Caco-2 (cell line): ENCODE data around the gene ZNF609. TPM values are rescaled to one million over a fixed set of nuclear protein-coding genes. Genes with fewer than 3 reads are reported as not detected.

Experiments used
- BruUV-seq: library from RNA; stranded (reverse); fragments of 400-500 nt; replicated peaks from 2 replicates; lab custom pipeline; 2021; lab: Mats Ljungman, UMichigan
- CTCF ChIA-PET: fragments of 300-600 bp; sonication (Branson Sonifier 250); formaldehyde crosslinking; loops from one replicate; lab custom pipeline; 2022; ENCODE audit warnings: antibody characterized with exemption; lab: Charles Lee
- POLR2A ChIA-PET: fragments of 300-600 bp; sonication (Branson Sonifier 250); formaldehyde crosslinking; loops from one replicate; lab custom pipeline; 2022; ENCODE audit warnings: antibody characterized with exemption; lab: Charles Lee
- DNase-seq, 2 experiments: peaks; one replicate each; pipeline versions ENCODE4 v3.0.0 to v3.0.0-alpha.2; 2020 to 2022
- H3K27me3 ChIP-seq: replicated peaks from 2 replicates; pipeline ENCODE4 v1.6.0; 2011; ENCODE audit warnings: low read length; ENCODE audit not compliant: control insufficient read depth, insufficient read depth
- H3K36me3 ChIP-seq: 2 replicates; pipeline ENCODE4 v1.5.1; 2011; ENCODE audit warnings: low read length; ENCODE audit not compliant: control insufficient read depth, insufficient read depth
- H3K4me1 ChIP-seq: fragments of 250-450 bp; sonication (Bioruptor Pico); 2 replicates; pipeline ENCODE4 v1.5.1; 2020; ENCODE audit warnings: mild to moderate bottlenecking
- H3K4me3 ChIP-seq: 2 replicates; pipeline ENCODE4 v1.5.1; 2011; ENCODE audit warnings: low read depth, mild to moderate bottlenecking, control low read depth, low read length
- H3K9me3 ChIP-seq: fragments of 250-450 bp; sonication (Bioruptor Pico); 2 replicates; pipeline ENCODE4 v1.5.1; 2020; ENCODE audit warnings: mild to moderate bottlenecking, moderate library complexity
- H3K27ac Mint-ChIP-seq: one replicate; pipeline ENCODE4 v1.8.0; 2022; ENCODE audit warnings: mixed read lengths; ENCODE audit not compliant: unreplicated experiment
- H3K27me3 Mint-ChIP-seq: one replicate; pipeline ENCODE4 v1.8.0; 2022; ENCODE audit warnings: mixed read lengths; ENCODE audit not compliant: insufficient read depth, unreplicated experiment
- H3K36me3 Mint-ChIP-seq: one replicate; pipeline ENCODE4 v1.8.0; 2022; ENCODE audit warnings: mild to moderate bottlenecking, mixed read lengths; ENCODE audit not compliant: insufficient read depth, unreplicated experiment
- H3K4me1 Mint-ChIP-seq: one replicate; pipeline ENCODE4 v1.8.0; 2022; ENCODE audit warnings: low read depth, mixed read lengths; ENCODE audit not compliant: unreplicated experiment
- H3K4me3 Mint-ChIP-seq: one replicate; pipeline ENCODE4 v1.8.0; 2022; ENCODE audit warnings: mild to moderate bottlenecking, moderate library complexity, mixed read lengths; ENCODE audit not compliant: unreplicated experiment
- H3K9me3 Mint-ChIP-seq: one replicate; pipeline ENCODE4 v1.8.0; 2022; ENCODE audit warnings: mixed read lengths; ENCODE audit not compliant: unreplicated experiment
- intact Hi-C: fragments of 100-400 bp; cut with micrococcal nuclease; formaldehyde crosslinking; loops from one replicate; pipeline ENCODE4 v1.10.0; 2022; ENCODE audit not compliant: unreplicated experiment
- total RNA-seq: library from RNA; stranded (reverse); gene quantifications from 2 replicates; pipeline ENCODE4 v1.2.3, GENCODE V29; 2022
- TF ChIP-seq, protein P1 (sequence below), 2 experiments: fragments of 200-600 bp in 1 of 2; IDR thresholded peaks; 1 replicate in 1 of 2; 2 replicates in 1 of 2; pipeline versions ENCODE4 v1.5.1 to v1.8.0; 2011 to 2022; ENCODE audit warnings: antibody characterized with exemption in 1 of 2, control low read depth in 1 of 2, inconsistent platforms in 1 of 2, low read depth in 1 of 2, low read length in 1 of 2, mild to moderate bottlenecking in 1 of 2, moderate library complexity in 1 of 2; ENCODE audit not compliant: insufficient read depth in 1 of 2, severe bottlenecking in 1 of 2, unreplicated experiment in 1 of 2

Gene ZNF609
- total RNA-seq, 1 experiment from 2014 or later, result 30.1 TPM

DNA sequence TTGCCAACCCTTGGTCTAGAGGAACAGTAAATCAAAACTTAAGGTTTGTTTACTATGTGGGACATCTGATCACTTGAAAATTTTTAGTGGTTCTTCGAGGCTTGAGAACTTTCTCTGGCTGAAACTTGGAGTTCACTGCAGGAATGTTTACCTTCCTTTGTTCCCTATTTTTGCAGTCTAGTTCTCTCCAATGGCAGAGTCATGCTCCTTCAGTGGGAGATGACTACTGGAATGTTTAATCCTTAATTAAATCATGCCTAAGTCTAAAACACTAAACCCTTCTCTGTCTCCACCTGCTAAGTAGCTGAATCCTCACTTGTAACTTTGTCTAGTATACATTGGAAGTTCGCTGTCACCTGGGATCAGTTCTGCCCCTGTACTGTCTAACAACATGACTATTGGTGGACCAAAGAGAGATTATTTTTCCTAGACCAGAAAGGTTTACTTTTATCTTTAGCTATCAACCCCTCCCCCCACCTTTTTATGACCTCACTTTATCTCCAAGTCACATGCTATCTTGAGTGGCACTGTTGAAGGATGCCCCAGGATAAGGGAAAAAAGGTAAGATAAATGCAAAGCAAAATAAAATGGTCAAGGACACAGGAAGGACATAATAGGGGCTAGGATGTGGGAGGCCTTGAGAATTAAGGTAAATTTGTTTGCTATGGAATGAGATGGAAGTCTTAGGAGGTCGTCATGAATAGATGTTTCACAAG is 1.2 kb upstream of the ZNF609 start:
- Mint-ChIP-seq H3K4me3 (peak overlapping the region; percentile 94), H3K4me1 (peaks cover 30% of the 10 kb centered on the region), H3K9me3 (no peaks in the 10 kb centered on the region), H3K27ac (peak overlapping the region; percentile 20), H3K36me3 (peaks cover 13% of the 10 kb centered on the region), H3K27me3 (no peaks in the 10 kb centered on the region)
- BruUV-seq, result TSS peak; percentile 64
- ChIA-PET POLR2A (no interaction called here), CTCF (no interaction called here)
- TF ChIP-seq, protein P1, sequence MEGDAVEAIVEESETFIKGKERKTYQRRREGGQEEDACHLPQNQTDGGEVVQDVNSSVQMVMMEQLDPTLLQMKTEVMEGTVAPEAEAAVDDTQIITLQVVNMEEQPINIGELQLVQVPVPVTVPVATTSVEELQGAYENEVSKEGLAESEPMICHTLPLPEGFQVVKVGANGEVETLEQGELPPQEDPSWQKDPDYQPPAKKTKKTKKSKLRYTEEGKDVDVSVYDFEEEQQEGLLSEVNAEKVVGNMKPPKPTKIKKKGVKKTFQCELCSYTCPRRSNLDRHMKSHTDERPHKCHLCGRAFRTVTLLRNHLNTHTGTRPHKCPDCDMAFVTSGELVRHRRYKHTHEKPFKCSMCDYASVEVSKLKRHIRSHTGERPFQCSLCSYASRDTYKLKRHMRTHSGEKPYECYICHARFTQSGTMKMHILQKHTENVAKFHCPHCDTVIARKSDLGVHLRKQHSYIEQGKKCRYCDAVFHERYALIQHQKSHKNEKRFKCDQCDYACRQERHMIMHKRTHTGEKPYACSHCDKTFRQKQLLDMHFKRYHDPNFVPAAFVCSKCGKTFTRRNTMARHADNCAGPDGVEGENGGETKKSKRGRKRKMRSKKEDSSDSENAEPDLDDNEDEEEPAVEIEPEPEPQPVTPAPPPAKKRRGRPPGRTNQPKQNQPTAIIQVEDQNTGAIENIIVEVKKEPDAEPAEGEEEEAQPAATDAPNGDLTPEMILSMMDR (IDR thresholded peaks at IDR 0.05; ENCODE audit: insufficient read depth in 1 of 2, low read depth in 1 of 2, low read length in 1 of 2, severe bottlenecking in 1 of 2, unreplicated experiment in 1 of 2), result no peak
- Histone ChIP-seq H3K4me1 (peaks cover 47% of the 10 kb centered on the region), H3K27me3 (no peaks in the 10 kb centered on the region), H3K4me3 (no peak overlapping the region), H3K36me3 (no peaks in the 10 kb centered on the region; the same call in 1 of the 2 replicates), H3K9me3 (no peaks in the 10 kb centered on the region)
- DNase-seq, result peak in 1 of 2 experiments; percentile 7
- intact Hi-C loops, result loop anchor here (5.0 kb wide), 1 partner anchor 183 kb away; no protein-coding TSS in a partner anchor

GRCh38 chr15:64460724-64461720 is 644 bp downstream of the ZNF609 start:
- peaks cover 26% of the 10 kb centered on the region for H3K4me1 Mint-ChIP-seq
- intact Hi-C loops, result no loop called here
- peaks cover 11% of the 10 kb centered on the region for H3K36me3 Mint-ChIP-seq
- H3K4me3 Mint-ChIP-seq, result peak overlapping the region; percentile 94
- Histone ChIP-seq H3K36me3 (no peaks in the 10 kb centered on the region; the same call in 1 of the 2 replicates), H3K4me1 (peaks cover 40% of the 10 kb centered on the region), H3K9me3 (no peaks in the 10 kb centered on the region), H3K4me3 (peak overlapping the region; percentile 63), H3K27me3 (no peaks in the 10 kb centered on the region)
- no peaks in the 10 kb centered on the region for H3K27me3 Mint-ChIP-seq
- peak overlapping the region; percentile 76 for H3K27ac Mint-ChIP-seq
- no TSS peak for BruUV-seq
- H3K9me3 Mint-ChIP-seq, result no peaks in the 10 kb centered on the region
- ChIA-PET POLR2A (interaction anchor here (1.0 to 1.4 kb wide), 2 partner anchors 73 to 105 kb away, joined by 3 to 4 read pairs; partner anchors contain the start of gene TRIP4), CTCF (interaction anchor here (1.1 kb wide), 1 partner anchor 191 kb away, joined by 3 read pairs; no protein-coding TSS in a partner anchor)
- peak; percentile 35 to 39 for DNase-seq
- TF ChIP-seq, protein P1 (IDR thresholded peaks at IDR 0.05; ENCODE audit: insufficient read depth in 1 of 2, low read depth in 1 of 2, low read length in 1 of 2, severe bottlenecking in 1 of 2, unreplicated experiment in 1 of 2), result no peak

- Histone ChIP-seq H3K27me3 (no peaks in the 10 kb centered on the region), H3K9me3 (no peaks in the 10 kb centered on the region), H3K4me3 (peak overlapping the region; percentile 63), H3K36me3 (no peaks in the 10 kb centered on the region; the same call in 1 of the 2 replicates), H3K4me1 (peaks cover 33% of the 10 kb centered on the region)
- Mint-ChIP-seq H3K4me1 (peaks cover 19% of the 10 kb centered on the region), H3K27me3 (no peaks in the 10 kb centered on the region), H3K27ac (peak overlapping the region; percentile 76), H3K9me3 (no peaks in the 10 kb centered on the region), H3K36me3 (peaks cover 7% of the 10 kb centered on the region), H3K4me3 (peak overlapping the region; percentile 94)
- CTCF ChIA-PET, result no interaction called here
- POLR2A ChIA-PET, result no interaction called here
- intact Hi-C loops, result no loop called here
- TF ChIP-seq, protein P1 (IDR thresholded peaks at IDR 0.05; ENCODE audit: insufficient read depth in 1 of 2, low read depth in 1 of 2, low read length in 1 of 2, severe bottlenecking in 1 of 2, unreplicated experiment in 1 of 2), result no peak
- BruUV-seq, result no TSS peak
- DNase-seq, result peak; percentile 13 to 38
These were observed 1.4 kb downstream of the ZNF609 start for GRCh38 chr15:64461721-64462162.
